Upper lobe of left lung (tissue), 4 donors: ENCODE data around the gene NOXRED1.

Experiments
- POLR2A ChIP-seq, 4 donors: fragments of 450-650 bp; IDR thresholded peaks; one replicate each; pipeline ENCODE4 v1.5.1; 2016 to 2017; ENCODE audit warnings: antibody characterized with exemption in 4 of 4, mild to moderate bottlenecking in 2 of 4
- TF ChIP-seq, protein P1 (sequence below), 6 experiments: fragments of 450-650 bp in 4 of 6; fragments of 200-600 bp in 2 of 6; sonication (generic) in 2 of 6; IDR thresholded peaks; one replicate each; pipeline ENCODE4 v1.5.1; 2016 to 2019; ENCODE audit warnings: antibody characterized with exemption in 6 of 6

DNA sequence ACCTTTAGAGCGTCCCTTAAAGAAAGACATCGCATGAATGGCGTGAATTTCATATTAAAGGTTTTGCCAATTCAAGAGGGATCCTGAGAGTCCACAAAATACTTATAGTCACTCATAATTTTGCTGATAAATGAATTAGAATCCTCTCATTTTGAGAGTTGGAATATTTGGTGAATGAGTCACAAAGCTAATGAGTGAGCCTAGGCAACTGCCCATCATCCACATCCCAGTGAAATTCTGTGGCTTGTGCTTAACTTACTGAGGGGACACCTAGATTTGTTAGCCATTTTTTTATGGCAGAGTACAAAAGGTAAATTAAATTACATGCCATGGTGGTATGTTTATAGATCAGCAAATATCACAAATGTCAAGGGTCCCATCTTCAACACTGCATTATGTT, 12.7 kb upstream of the NOXRED1 start:
- TF ChIP-seq POLR2A (IDR thresholded peaks at IDR 0.05): no peak
- TF ChIP-seq, protein P1, sequence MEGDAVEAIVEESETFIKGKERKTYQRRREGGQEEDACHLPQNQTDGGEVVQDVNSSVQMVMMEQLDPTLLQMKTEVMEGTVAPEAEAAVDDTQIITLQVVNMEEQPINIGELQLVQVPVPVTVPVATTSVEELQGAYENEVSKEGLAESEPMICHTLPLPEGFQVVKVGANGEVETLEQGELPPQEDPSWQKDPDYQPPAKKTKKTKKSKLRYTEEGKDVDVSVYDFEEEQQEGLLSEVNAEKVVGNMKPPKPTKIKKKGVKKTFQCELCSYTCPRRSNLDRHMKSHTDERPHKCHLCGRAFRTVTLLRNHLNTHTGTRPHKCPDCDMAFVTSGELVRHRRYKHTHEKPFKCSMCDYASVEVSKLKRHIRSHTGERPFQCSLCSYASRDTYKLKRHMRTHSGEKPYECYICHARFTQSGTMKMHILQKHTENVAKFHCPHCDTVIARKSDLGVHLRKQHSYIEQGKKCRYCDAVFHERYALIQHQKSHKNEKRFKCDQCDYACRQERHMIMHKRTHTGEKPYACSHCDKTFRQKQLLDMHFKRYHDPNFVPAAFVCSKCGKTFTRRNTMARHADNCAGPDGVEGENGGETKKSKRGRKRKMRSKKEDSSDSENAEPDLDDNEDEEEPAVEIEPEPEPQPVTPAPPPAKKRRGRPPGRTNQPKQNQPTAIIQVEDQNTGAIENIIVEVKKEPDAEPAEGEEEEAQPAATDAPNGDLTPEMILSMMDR (IDR thresholded peaks at IDR 0.05): no peak
